GM12872 (cell line): ENCODE results near the gene FOLR3.

Experiments used
- CTCF ChIP-seq: IDR thresholded peaks from 3 replicates; pipeline ENCODE4 v1.5.1; 2011; ENCODE audit warnings: low read depth, mild to moderate bottlenecking, low read length, moderate library complexity; ENCODE audit not compliant: insufficient read depth

The FOLR3 gene

DNA sequence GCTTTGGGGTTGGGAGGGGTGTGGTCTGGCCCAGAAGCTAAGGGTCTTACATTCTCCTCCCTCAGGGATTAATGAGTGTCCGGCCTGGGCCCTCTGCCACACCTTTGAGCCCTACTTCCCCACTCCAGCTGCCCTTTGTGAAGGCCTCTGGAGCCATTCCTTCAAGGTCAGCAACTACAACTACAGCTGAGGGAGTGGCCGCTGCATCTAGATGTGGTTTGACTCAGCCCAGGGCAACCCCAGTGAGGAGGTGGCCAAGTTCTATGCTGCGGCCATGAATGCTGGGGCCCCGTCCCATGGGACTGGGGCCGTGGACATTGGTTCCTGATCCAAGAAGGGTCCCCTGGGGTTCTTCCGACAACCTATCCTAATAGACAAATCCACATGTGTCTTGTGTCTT lies 42.1 kb downstream of the FOLR3 start:
- no peak for TF ChIP-seq CTCF

GRCh38 chr11:72179049-72179803 lies 43.7 kb downstream of the FOLR3 start:
- TF ChIP-seq CTCF = no peak

- TF ChIP-seq CTCF = no peak
Observed at GRCh38 chr11:72179804-72180396, 44.4 kb downstream of the FOLR3 start.

DNA sequence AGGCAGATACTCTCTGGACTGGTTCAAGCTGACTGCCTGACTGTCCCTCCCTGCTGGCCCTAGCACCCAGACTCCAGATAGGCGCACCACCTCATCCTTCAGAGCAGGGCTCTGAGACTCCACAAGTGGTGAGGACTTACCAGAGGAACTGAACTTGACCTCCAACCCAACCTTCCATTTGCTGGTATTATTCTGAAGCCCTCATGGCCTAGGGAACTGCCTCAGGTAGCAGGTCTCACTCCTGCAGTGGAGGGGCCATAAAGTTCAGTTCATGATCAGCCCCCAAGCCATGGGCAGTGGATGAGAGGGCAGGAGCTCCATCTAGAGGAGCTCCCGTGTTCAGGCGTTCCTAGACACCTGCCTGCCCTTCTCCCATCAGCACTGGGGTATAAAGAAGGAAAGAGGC lies 46.0 kb downstream of the FOLR3 start:
- peak; percentile 22; the same call in 1 of the 3 replicates for TF ChIP-seq CTCF

- no peak for TF ChIP-seq CTCF
Observed at GRCh38 chr11:72188267-72188666, 52.7 kb downstream of the FOLR3 start.
